K562 (cell line): Measurements from ENCODE around the gene EPB41L2. TPM values are rescaled to one million over a fixed set of nuclear protein-coding genes. Genes with fewer than 3 reads are reported as not detected.
A peak's percentile ranks its signal among the peaks of the same experiment; 100 is the strongest.

Source experiments
- ATAC-seq: fragments of 200-7000 bp; cut with Tn5 transposase; 3 replicates; pipeline ENCODE4 v1.9.1; 2020; ENCODE audit warnings: moderate library complexity
- BruUV-seq: library from RNA; stranded (reverse); fragments of 400-500 nt; replicated peaks from 2 replicates; lab custom pipeline; 2021; lab: Mats Ljungman, UMichigan
- CTCF ChIA-PET: fragments of 300-600 bp; formaldehyde crosslinking; extraction: SDS; loops from one replicate; lab custom pipeline; 2021; ENCODE audit warnings: low intra/inter-chr PET ratio; lab: Yijun Ruan, JAX
- POLR2A ChIA-PET: fragments of 300-600, 350-650 bp; sonication (Branson Sonifier 250); formaldehyde crosslinking; extraction: SDS; loops from one replicate; lab custom pipeline; 2021; ENCODE audit warnings: antibody characterized with exemption, inconsistent platforms; lab: Yijun Ruan, JAX
- DNase-seq, 4 experiments: peaks; one replicate each; pipeline versions ENCODE4 v3.0.0 to v3.0.0-alpha.2; 2011 to 2018; ENCODE audit warnings: low spot score in 3 of 4, mixed read lengths in 3 of 4; ENCODE audit errors: extremely low read depth in 1 of 4
- FAIRE-seq: peaks from 2 replicates; lab custom pipeline; 2011; peaks lifted over from hg19 to GRCh38; lab: Jason Lieb, UNC
- H2AFZ ChIP-seq: 2 replicates; pipeline ENCODE4 v1.6.0; 2011; ENCODE audit warnings: low read depth, low read length, control low read depth, inconsistent platforms
- H3K27ac ChIP-seq: fragments of 200-600 bp; 3 replicates; pipeline ENCODE4 v1.8.0; 2011; ENCODE audit warnings: low read depth, mild to moderate bottlenecking, control low read depth, inconsistent platforms, low read length, moderate library complexity, mixed read lengths; ENCODE audit errors: extremely low read depth
- H3K27me3 ChIP-seq, 2 experiments: fragments of 300-600 bp in 1 of 2; 2 replicates in 1 of 2; 3 replicates in 1 of 2; pipeline versions ENCODE4 v1.6.0 to v1.8.0; 2011; ENCODE audit warnings: inconsistent platforms in 2 of 2, low read length in 2 of 2, mild to moderate bottlenecking in 1 of 2, mixed read lengths in 1 of 2, moderate library complexity in 1 of 2; ENCODE audit not compliant: control insufficient read depth in 2 of 2, insufficient read depth in 2 of 2
- H3K36me3 ChIP-seq: fragments of 300-600 bp; 3 replicates; pipeline ENCODE4 v1.8.0; 2011; ENCODE audit warnings: mild to moderate bottlenecking, low read length, inconsistent platforms; ENCODE audit not compliant: control insufficient read depth, insufficient read depth
- H3K4me1 ChIP-seq, 2 experiments: fragments of 200-600 bp in 1 of 2; replicated peaks in 1 of 2; 2 replicates in 1 of 2; 3 replicates in 1 of 2; pipeline versions ENCODE4 v1.5.1 to v1.8.0; 2011; ENCODE audit warnings: inconsistent platforms in 2 of 2, low read length in 2 of 2, mild to moderate bottlenecking in 1 of 2, mixed read lengths in 1 of 2, moderate library complexity in 1 of 2; ENCODE audit not compliant: control insufficient read depth in 2 of 2, insufficient read depth in 2 of 2
- H3K4me2 ChIP-seq: 2 replicates; pipeline ENCODE4 v1.6.1; 2011; ENCODE audit warnings: low read length, control low read depth, inconsistent platforms, mixed read lengths; ENCODE audit not compliant: insufficient read depth
- H3K4me3 ChIP-seq: fragments of 200-600 bp; sonication (generic), shearing (Covaris generic); 2 replicates; pipeline ENCODE4 v1.5.1; 2016; ENCODE audit warnings: control low read depth, inconsistent platforms
- H3K79me2 ChIP-seq: fragments of 200-600 bp; 3 replicates; pipeline ENCODE4 v1.8.0; 2011; ENCODE audit warnings: low read length, inconsistent platforms; ENCODE audit not compliant: control insufficient read depth, insufficient read depth
- H3K9ac ChIP-seq, 2 experiments: 2 replicates each; pipeline versions ENCODE4 v1.6.0 to v1.6.1; 2011; ENCODE audit warnings: low read depth in 2 of 2, low read length in 2 of 2, control low read depth in 1 of 2, inconsistent platforms in 1 of 2, mild to moderate bottlenecking in 1 of 2, mixed read lengths in 1 of 2; ENCODE audit not compliant: insufficient read depth in 1 of 2
- H3K9me1 ChIP-seq: one replicate; pipeline ENCODE4 v1.6.0; 2011; ENCODE audit warnings: inconsistent platforms, mild to moderate bottlenecking, low read length, moderate library complexity; ENCODE audit not compliant: control insufficient read depth, insufficient read depth
- H3K9me3 ChIP-seq: replicated peaks from 2 replicates; pipeline ENCODE4 v1.5.1; 2011; ENCODE audit warnings: low read depth, low read length, inconsistent platforms; ENCODE audit not compliant: control insufficient read depth, insufficient read depth
- H4K20me1 ChIP-seq: replicated peaks from 2 replicates; pipeline ENCODE4 v1.6.1; 2011; ENCODE audit warnings: low read length, inconsistent platforms, mixed read lengths; ENCODE audit not compliant: control insufficient read depth, insufficient read depth
- IRF9 ChIP-seq: fragments of 450-650 bp; IDR thresholded peaks from 2 replicates; pipeline ENCODE4 v1.6.1; 2016; ENCODE audit warnings: missing biosample characterization, missing genetic modification characterization
- MCM5 ChIP-seq: fragments of 450-650 bp; IDR thresholded peaks from 2 replicates; pipeline ENCODE4 v1.6.1; 2016; ENCODE audit warnings: low read depth
- MYC ChIP-seq, 2 experiments: fragments of 250-450 bp in 1 of 2; sonication (Bioruptor Pico) in 1 of 2; IDR thresholded peaks; 2 replicates each; pipeline versions ENCODE4 v1.5.1 to v1.6.1; 2012 to 2021; ENCODE audit warnings: low read depth in 2 of 2, borderline replicate concordance in 1 of 2, improper control_type of control experiment in 1 of 2, low read length in 1 of 2, mild to moderate bottlenecking in 1 of 2, moderate library complexity in 1 of 2
- PTRF ChIP-seq: fragments of 450-650 bp; IDR thresholded peaks from 2 replicates; pipeline ENCODE4 v1.6.1; 2016; ENCODE audit warnings: mild to moderate bottlenecking, missing genetic modification characterization, missing compliant biosample characterization
- SETDB1 ChIP-seq: IDR thresholded peaks from one replicate; pipeline ENCODE4 v1.6.1; 2012; ENCODE audit warnings: low read length, control low read depth, inconsistent platforms
- ZNF175 ChIP-seq: fragments of 200-800 bp; sonication (Bioruptor generic); IDR thresholded peaks from 2 replicates; pipeline ENCODE4 v1.6.1; 2016; ENCODE audit warnings: low read depth, mild to moderate bottlenecking, missing genetic modification characterization, missing compliant biosample characterization
- ZNF3 ChIP-seq: fragments of 250-450 bp; sonication (Bioruptor Pico); IDR thresholded peaks from 2 replicates; pipeline ENCODE4 v1.5.0; 2021; ENCODE audit warnings: mild to moderate bottlenecking, moderate library complexity
- WGBS: fragments of 100-300 bp; shearing (Covaris generic); methylation state at CpG from one replicate; pipeline ENCODE4 v1.1.6; 2016; ENCODE audit warnings: low coverage, mixed read lengths; ENCODE audit not compliant: insufficient coverage; ENCODE audit errors: missing lambda C conversion rate; 5-methylcytosine and 5-hydroxymethylcytosine counted together
- in situ Hi-C: fragments of 300-500 bp; cut with MboI; formaldehyde crosslinking; loops from 4 replicates; pipeline ENCODE4 v1.15.0; 2018; ENCODE audit warnings: inconsistent platforms, mixed read lengths
- intact Hi-C: fragments of 100-400 bp; cut with micrococcal nuclease; formaldehyde crosslinking; loops from 2 replicates; pipeline ENCODE4 v1.14.2; 2022
- polyA plus RNA-seq, 8 experiments: library from polyadenylated mRNA; depleted of rRNA in 4 of 8; stranded (reverse) in 5 of 8; unstranded in 3 of 8; fragments of >200 nt; fragmentation: Nextera tagmentation in 2 of 8; fragmentation: Illumina TruSeq in 1 of 8; extraction: Ambion mirVana in 2 of 8; extraction: Trizol in 1 of 8; gene quantifications; 2 replicates each; pipeline versions ENCODE4 v1.2.1 to v1.2.3, GENCODE V29; 2011 to 2014; ENCODE audit warnings: inconsistent platforms in 1 of 8, missing spikeins in 1 of 8
- total RNA-seq, 7 experiments: library from RNA; depleted of rRNA in 6 of 7; stranded (reverse); fragments of >200 nt in 6 of 7; fragmentation: Illumina TruSeq in 2 of 7; extraction: Trizol in 2 of 7; gene quantifications; 2 replicates each; pipeline versions ENCODE4 v1.2.1 to v1.2.3, GENCODE V29; 2011 to 2021; ENCODE audit warnings: low replicate concordance in 1 of 7

The EPB41L2 gene
- total and polyA plus RNA-seq, 9 of the 15 experiments (the other 6 are each of a cell fraction or from before 2014, with no cell fraction given): 5.1 to 53.6 (median 25.0) TPM

GRCh38 chr6:130869681-130870080, 193.4 kb downstream of the EPB41L2 start:
- H3K27me3 ChIP-seq: no peaks in the 10 kb centered on the region
- no peak overlapping the region for H3K27ac ChIP-seq
- ATAC-seq (no peak), DNase-seq (no peak), FAIRE-seq (no peak)
- H4K20me1 ChIP-seq: no peaks in the 10 kb centered on the region
- intact Hi-C loops (no loop called here), in situ Hi-C loops (no loop called here)
- no peaks in the 10 kb centered on the region for H3K9me3 ChIP-seq
- WGBS: 29% methylated on average over 9 of the region's 10 CpGs
- no peak overlapping the region for H3K4me3 ChIP-seq
- TSS peak; percentile 90 for BruUV-seq
- no peak overlapping the region for H2AFZ ChIP-seq
- ChIA-PET POLR2A (no interaction called here), CTCF (no interaction called here)
- no peaks in the 10 kb centered on the region for H3K36me3 ChIP-seq
- H3K9ac ChIP-seq: no peak overlapping the region
- no peaks in the 10 kb centered on the region for H3K4me1 ChIP-seq
- no peaks in the 10 kb centered on the region for H3K79me2 ChIP-seq
- no peak overlapping the region for H3K4me2 ChIP-seq
- no peak for TF ChIP-seq ZNF3 (CRISPR knock-in tag)
- TF ChIP-seq MYC (IDR thresholded peaks at IDR 0.05; ENCODE audit: low read depth, low read length): no peak
- no peak for TF ChIP-seq MYC (CRISPR knock-in tag; IDR thresholded peaks at IDR 0.05; ENCODE audit: borderline replicate concordance, low read depth)
- TF ChIP-seq IRF9 (tag): no peak
- TF ChIP-seq MCM5: no peak
- no peak for TF ChIP-seq ZNF175 (CRISPR knock-in tag)
- TF ChIP-seq SETDB1: no peak
- no peak for TF ChIP-seq PTRF (tag)
- no peaks in the 10 kb centered on the region for H3K9me1 ChIP-seq
